GM12865 (cell line): ENCODE results near the gene PLSCR3.

ENCODE experiments used
- DNase-seq: peaks from one replicate; pipeline ENCODE4 v3.0.0; 2010; ENCODE audit warnings: low read depth
- H3K4me3 ChIP-seq: 2 replicates; pipeline ENCODE4 v1.5.1; 2011; ENCODE audit warnings: mild to moderate bottlenecking, low read depth, low read length, control low read depth
- TF ChIP-seq, protein P1 (sequence below): IDR thresholded peaks from 2 replicates; pipeline ENCODE4 v1.5.1; 2011; ENCODE audit warnings: low read length, control low read depth, low read depth, inconsistent platforms; ENCODE audit not compliant: insufficient read depth; ENCODE audit errors: missing control alignments

Gene PLSCR3

DNA sequence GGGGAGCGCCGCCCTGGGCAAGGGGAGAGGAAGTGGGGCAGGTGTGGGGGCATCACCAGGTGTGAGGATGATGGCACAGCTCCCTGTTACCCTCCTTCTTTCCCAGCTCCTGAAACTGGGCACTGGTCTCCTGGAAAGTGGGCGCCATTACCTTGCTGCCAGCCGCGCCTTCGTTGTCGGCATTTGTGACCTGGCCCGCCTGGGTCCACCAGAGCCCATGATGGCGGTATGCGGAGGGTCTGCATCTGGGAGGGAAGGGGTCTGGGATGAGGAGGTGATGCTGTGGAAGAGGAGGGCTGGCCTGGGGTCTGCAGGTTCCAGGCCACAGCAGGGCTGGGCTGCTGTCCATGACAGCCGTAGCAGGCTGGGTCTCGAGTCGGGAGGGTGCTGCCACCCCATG lies 52.5 kb downstream of the PLSCR3 start:
- TF ChIP-seq, protein P1, sequence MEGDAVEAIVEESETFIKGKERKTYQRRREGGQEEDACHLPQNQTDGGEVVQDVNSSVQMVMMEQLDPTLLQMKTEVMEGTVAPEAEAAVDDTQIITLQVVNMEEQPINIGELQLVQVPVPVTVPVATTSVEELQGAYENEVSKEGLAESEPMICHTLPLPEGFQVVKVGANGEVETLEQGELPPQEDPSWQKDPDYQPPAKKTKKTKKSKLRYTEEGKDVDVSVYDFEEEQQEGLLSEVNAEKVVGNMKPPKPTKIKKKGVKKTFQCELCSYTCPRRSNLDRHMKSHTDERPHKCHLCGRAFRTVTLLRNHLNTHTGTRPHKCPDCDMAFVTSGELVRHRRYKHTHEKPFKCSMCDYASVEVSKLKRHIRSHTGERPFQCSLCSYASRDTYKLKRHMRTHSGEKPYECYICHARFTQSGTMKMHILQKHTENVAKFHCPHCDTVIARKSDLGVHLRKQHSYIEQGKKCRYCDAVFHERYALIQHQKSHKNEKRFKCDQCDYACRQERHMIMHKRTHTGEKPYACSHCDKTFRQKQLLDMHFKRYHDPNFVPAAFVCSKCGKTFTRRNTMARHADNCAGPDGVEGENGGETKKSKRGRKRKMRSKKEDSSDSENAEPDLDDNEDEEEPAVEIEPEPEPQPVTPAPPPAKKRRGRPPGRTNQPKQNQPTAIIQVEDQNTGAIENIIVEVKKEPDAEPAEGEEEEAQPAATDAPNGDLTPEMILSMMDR = no peak
- no peak for DNase-seq
- no peak overlapping the region for H3K4me3 ChIP-seq

DNA sequence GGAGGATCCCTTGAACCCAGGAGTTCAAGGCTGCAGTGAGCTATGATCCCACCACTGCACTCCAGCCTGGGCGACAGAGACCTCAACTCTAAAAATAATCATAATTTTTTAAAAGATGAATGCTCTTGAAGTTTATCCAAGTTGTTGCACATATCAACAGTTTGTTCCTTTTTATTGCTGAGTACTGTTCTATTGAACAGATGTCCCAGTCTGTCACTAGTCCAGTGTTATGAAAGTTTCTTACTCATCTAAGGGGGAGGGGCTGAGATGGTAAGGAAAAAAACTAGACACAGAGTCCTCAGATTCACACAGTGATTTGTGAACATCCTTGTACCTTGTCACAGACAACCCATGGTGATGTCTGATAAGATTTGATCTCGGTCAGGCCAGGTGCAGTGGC lies 54.1 kb downstream of the PLSCR3 start:
- TF ChIP-seq, protein P1 = no peak
- DNase-seq = no peak

More for the DNA sequence above, 54.1 kb downstream of the PLSCR3 start:
- H3K4me3 ChIP-seq = no peak overlapping the region
